A673 (cell line): ENCODE measurements around the gene NKAPD1. TPM values are rescaled to one million over a fixed set of nuclear protein-coding genes. Genes with fewer than 3 reads are reported as not detected.
"Not testable (repeated sequence)": the region's sequence is repeated elsewhere in the genome, so short reads cannot be mapped to it uniquely, and the experiment has no call there.

Source experiments
- BruUV-seq: library from RNA; stranded (reverse); fragments of 400-500 nt; replicated peaks from 2 replicates; lab custom pipeline; 2021; lab: Mats Ljungman, UMichigan
- CTCF ChIA-PET: fragments of 300-600 bp; sonication (Branson Sonifier 250); formaldehyde crosslinking; loops from one replicate; lab custom pipeline; 2022; ENCODE audit warnings: antibody characterized with exemption; lab: Charles Lee
- POLR2A ChIA-PET: fragments of 300-600 bp; sonication (Branson Sonifier 250); formaldehyde crosslinking; loops from one replicate; lab custom pipeline; 2022; ENCODE audit warnings: antibody characterized with exemption; ENCODE audit not compliant: low non-redundant PET; lab: Charles Lee
- DNase-seq: peaks from one replicate; pipeline ENCODE4 v3.0.0-alpha.2; 2015; ENCODE audit warnings: low spot score
- H3K27ac ChIP-seq: fragments of 200-600 bp; sonication (generic); 2 replicates; pipeline ENCODE4 v1.5.1; 2016; ENCODE audit warnings: mixed run types, low read depth, mild to moderate bottlenecking, mixed read lengths, antibody characterized with exemption, low read length; ENCODE audit not compliant: poor library complexity, severe bottlenecking
- H3K27me3 ChIP-seq: fragments of 200-600 bp; sonication (generic); replicated peaks from 2 replicates; pipeline ENCODE4 v1.6.1; 2017; ENCODE audit warnings: mixed run types, low read depth, mild to moderate bottlenecking, mixed read lengths, antibody characterized with exemption, low read length; ENCODE audit not compliant: insufficient read depth, poor library complexity
- H3K36me3 ChIP-seq: fragments of 200-600 bp; sonication (generic); 2 replicates; pipeline ENCODE4 v1.6.1; 2016; ENCODE audit warnings: mixed run types, mild to moderate bottlenecking, mixed read lengths, antibody characterized with exemption, low read length; ENCODE audit not compliant: insufficient read depth, poor library complexity, severe bottlenecking
- H3K4me1 ChIP-seq: fragments of 200-600 bp; sonication (generic); 2 replicates; pipeline ENCODE4 v1.6.1; 2017; ENCODE audit warnings: mixed run types, mild to moderate bottlenecking, mixed read lengths, antibody characterized with exemption, low read length; ENCODE audit not compliant: insufficient read depth, poor library complexity, severe bottlenecking
- H3K4me3 ChIP-seq: fragments of 200-600 bp; sonication (generic); 2 replicates; pipeline ENCODE4 v1.5.1; 2016; ENCODE audit warnings: low read depth, mixed run types, mild to moderate bottlenecking, mixed read lengths, low read length; ENCODE audit not compliant: poor library complexity, severe bottlenecking
- H3K9me3 ChIP-seq: fragments of 200-600 bp; sonication (generic); 2 replicates; pipeline ENCODE4 v1.6.1; 2016; ENCODE audit warnings: mixed run types, low read depth, mild to moderate bottlenecking, mixed read lengths, antibody characterized with exemption, low read length; ENCODE audit not compliant: poor library complexity, severe bottlenecking
- EZH2 ChIP-seq: fragments of 200-600 bp; sonication (generic); IDR thresholded peaks from 2 replicates; pipeline ENCODE4 v1.6.1; 2017; ENCODE audit warnings: borderline replicate concordance, low read depth, mild to moderate bottlenecking, mixed read lengths, antibody characterized with exemption, low read length; ENCODE audit not compliant: poor library complexity, severe bottlenecking
- intact Hi-C: fragments of 100-400 bp; cut with micrococcal nuclease; formaldehyde crosslinking; loops from one replicate; pipeline ENCODE4 v1.10.0; 2022; ENCODE audit not compliant: unreplicated experiment
- total RNA-seq: library from RNA; stranded (reverse); gene quantifications from 2 replicates; pipeline ENCODE4 v1.2.3, GENCODE V29; 2021
- TF ChIP-seq, protein P1 (sequence below): fragments of 300-800, 200-600 bp; sonication (generic); conservative IDR thresholded peaks from 2 replicates; pipeline ENCODE4 v1.5.1; 2017; ENCODE audit warnings: low read depth, mild to moderate bottlenecking, antibody characterized with exemption, low read length, moderate library complexity, mixed read lengths

NKAPD1 gene
- total RNA-seq, 1 experiment from 2014 or later, result 30.4 TPM

DNA sequence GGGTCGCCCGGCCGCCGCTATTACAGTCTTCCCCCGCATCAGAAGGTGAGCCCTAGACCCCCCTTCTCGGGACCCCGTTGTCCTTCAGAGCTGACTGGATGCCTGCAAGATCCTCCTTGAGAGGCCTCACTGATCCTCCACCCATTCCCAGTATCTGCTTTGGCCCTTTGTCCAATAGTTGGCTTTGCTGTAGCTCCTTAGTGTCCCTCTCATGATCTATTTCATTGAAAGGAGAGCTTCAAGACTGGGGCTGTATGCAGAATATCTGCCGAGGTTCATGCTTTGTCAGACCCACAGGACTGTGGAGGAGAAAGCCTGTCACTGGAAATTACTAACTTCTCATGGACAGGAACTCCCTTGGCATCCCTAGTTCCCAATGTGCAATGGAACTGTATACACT lies 48.4 kb upstream of the NKAPD1 start:
- Histone ChIP-seq H3K4me3 (peak overlapping the region; percentile 77), H3K36me3 (peaks cover 30% of the 10 kb centered on the region), H3K27me3 (no peaks in the 10 kb centered on the region), H3K27ac (peak overlapping the region; percentile 88), H3K4me1 (peaks cover 13% of the 10 kb centered on the region), H3K9me3 (no peaks in the 10 kb centered on the region)
- ChIA-PET POLR2A (no interaction called here), CTCF (no interaction called here)
- DNase-seq, result peak; percentile 35
- TF ChIP-seq EZH2, result no peak
- TF ChIP-seq, protein P1, sequence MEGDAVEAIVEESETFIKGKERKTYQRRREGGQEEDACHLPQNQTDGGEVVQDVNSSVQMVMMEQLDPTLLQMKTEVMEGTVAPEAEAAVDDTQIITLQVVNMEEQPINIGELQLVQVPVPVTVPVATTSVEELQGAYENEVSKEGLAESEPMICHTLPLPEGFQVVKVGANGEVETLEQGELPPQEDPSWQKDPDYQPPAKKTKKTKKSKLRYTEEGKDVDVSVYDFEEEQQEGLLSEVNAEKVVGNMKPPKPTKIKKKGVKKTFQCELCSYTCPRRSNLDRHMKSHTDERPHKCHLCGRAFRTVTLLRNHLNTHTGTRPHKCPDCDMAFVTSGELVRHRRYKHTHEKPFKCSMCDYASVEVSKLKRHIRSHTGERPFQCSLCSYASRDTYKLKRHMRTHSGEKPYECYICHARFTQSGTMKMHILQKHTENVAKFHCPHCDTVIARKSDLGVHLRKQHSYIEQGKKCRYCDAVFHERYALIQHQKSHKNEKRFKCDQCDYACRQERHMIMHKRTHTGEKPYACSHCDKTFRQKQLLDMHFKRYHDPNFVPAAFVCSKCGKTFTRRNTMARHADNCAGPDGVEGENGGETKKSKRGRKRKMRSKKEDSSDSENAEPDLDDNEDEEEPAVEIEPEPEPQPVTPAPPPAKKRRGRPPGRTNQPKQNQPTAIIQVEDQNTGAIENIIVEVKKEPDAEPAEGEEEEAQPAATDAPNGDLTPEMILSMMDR, result no peak
- BruUV-seq, result no TSS peak
- intact Hi-C loops, result loop anchor here (10.0 kb wide), 1 partner anchor 151 kb away; the partner anchor contains the start of genes ALG9, CFAP68 and FDXACB1

- not testable (repeated sequence) for BruUV-seq
- intact Hi-C loops, result loop anchor here (10.0 kb wide), 1 partner anchor 152 kb away; the partner anchor contains the start of genes ALG9, CFAP68 and FDXACB1
These were observed 47.2 kb upstream of the NKAPD1 start for GRCh38 chr11:112026784-112027410.

GRCh38 chr11:112029460-112029859 lies 44.6 kb upstream of the NKAPD1 start:
- Histone ChIP-seq H3K4me1 (peaks cover under 1% of the 10 kb centered on the region), H3K36me3 (peaks cover 59% of the 10 kb centered on the region), H3K27me3 (no peaks in the 10 kb centered on the region), H3K9me3 (no peaks in the 10 kb centered on the region), H3K4me3 (no peak overlapping the region), H3K27ac (no peak overlapping the region)
- POLR2A ChIA-PET, result no interaction called here
- intact Hi-C loops, result loop anchor here (10.0 kb wide), 1 partner anchor 155 kb away; the partner anchor contains the start of genes ALG9, CFAP68 and FDXACB1
- no peak for DNase-seq
- CTCF ChIA-PET, result no interaction called here
- TF ChIP-seq, protein P1, result no peak
- TF ChIP-seq EZH2, result no peak
- BruUV-seq, result no TSS peak

More at GRCh38 chr11:112026784-112027410, 47.2 kb upstream of the NKAPD1 start:
- H3K27me3 ChIP-seq, H3K27ac ChIP-seq, H3K4me3 ChIP-seq, POLR2A ChIA-PET, H3K9me3 ChIP-seq, CTCF ChIA-PET, DNase-seq: not testable (repeated sequence)
- H3K4me1 ChIP-seq, result peaks cover 13% of the 10 kb centered on the region
- H3K36me3 ChIP-seq, result peaks cover 41% of the 10 kb centered on the region

- DNase-seq, result no peak
- Histone ChIP-seq H3K27ac (no peak overlapping the region), H3K27me3 (no peaks in the 10 kb centered on the region), H3K4me3 (no peak overlapping the region), H3K36me3 (peaks cover 74% of the 10 kb centered on the region), H3K4me1 (no peaks in the 10 kb centered on the region), H3K9me3 (no peaks in the 10 kb centered on the region)
- intact Hi-C loops, result no loop called here
- CTCF ChIA-PET, result no interaction called here
- TF ChIP-seq, protein P1, result no peak
- no peak for TF ChIP-seq EZH2
- BruUV-seq, result no TSS peak
- POLR2A ChIA-PET, result no interaction called here
These were observed 40.2 kb upstream of the NKAPD1 start for GRCh38 chr11:112033902-112034301.
